ENCODE measurements around the gene THBD.

THBD gene

GRCh38 chr20:23071996-23072395 is 22.5 kb upstream of the THBD start:
- DNase-seq (ENCODE audit: low read depth, low spot score), result no peak
- no peaks in the 10 kb centered on the region for H3K36me3 ChIP-seq (ENCODE audit: insufficient read depth, low read length)
- no peak overlapping the region for H3K4me3 ChIP-seq
- no peak for TF ChIP-seq EZH2 (IDR thresholded peaks at IDR 0.05)
- TF ChIP-seq POLR2AphosphoS5 (IDR thresholded peaks at IDR 0.05; ENCODE audit: borderline replicate concordance, low read depth, low read length), result no peak
- TF ChIP-seq FOXP2 (optimal IDR thresholded peaks at IDR 0.05; ENCODE audit: control extremely low read depth, extremely low read length, insufficient read depth), result no peak
- H3K9ac ChIP-seq (ENCODE audit: insufficient read length), result no peak overlapping the region
- no peak overlapping the region for H3K27ac ChIP-seq
- no peaks in the 10 kb centered on the region for H3K9me3 ChIP-seq (ENCODE audit: low read depth, low read length)

- Histone ChIP-seq H3K4me3 (no peak overlapping the region), H3K36me3 (ENCODE audit: insufficient read depth, low read length) (no peaks in the 10 kb centered on the region), H3K9ac (ENCODE audit: insufficient read length) (no peak overlapping the region), H3K9me3 (ENCODE audit: low read depth, low read length) (no peaks in the 10 kb centered on the region), H3K27ac (no peak overlapping the region)
- DNase-seq (ENCODE audit: low read depth, low spot score), result no peak
- TF ChIP-seq POLR2AphosphoS5 (IDR thresholded peaks at IDR 0.05; ENCODE audit: borderline replicate concordance, low read depth, low read length) (no peak), FOXP2 (optimal IDR thresholded peaks at IDR 0.05; ENCODE audit: control extremely low read depth, extremely low read length, insufficient read depth) (no peak), EZH2 (IDR thresholded peaks at IDR 0.05) (no peak)
These were observed 21.9 kb upstream of the THBD start for GRCh38 chr20:23071398-23071797.

- DNase-seq (ENCODE audit: low read depth, low spot score), result no peak
- Histone ChIP-seq H3K4me3 (no peak overlapping the region), H3K36me3 (ENCODE audit: insufficient read depth, low read length) (no peaks in the 10 kb centered on the region), H3K9ac (ENCODE audit: insufficient read length) (no peak overlapping the region), H3K27ac (no peak overlapping the region), H3K9me3 (ENCODE audit: low read depth, low read length) (no peaks in the 10 kb centered on the region)
- TF ChIP-seq EZH2 (IDR thresholded peaks at IDR 0.05) (no peak), FOXP2 (optimal IDR thresholded peaks at IDR 0.05; ENCODE audit: control extremely low read depth, extremely low read length, insufficient read depth) (no peak), POLR2AphosphoS5 (IDR thresholded peaks at IDR 0.05; ENCODE audit: borderline replicate concordance, low read depth, low read length) (no peak)
These were observed 19.6 kb upstream of the THBD start for GRCh38 chr20:23069108-23069507.

GRCh38 chr20:23068283-23068682 is 18.8 kb upstream of the THBD start:
- Histone ChIP-seq H3K27ac (no peak overlapping the region), H3K36me3 (ENCODE audit: insufficient read depth, low read length) (no peaks in the 10 kb centered on the region), H3K9ac (ENCODE audit: insufficient read length) (no peak overlapping the region), H3K9me3 (ENCODE audit: low read depth, low read length) (no peaks in the 10 kb centered on the region), H3K4me3 (no peak overlapping the region)
- no peak for TF ChIP-seq EZH2 (IDR thresholded peaks at IDR 0.05)
- no peak for TF ChIP-seq FOXP2 (optimal IDR thresholded peaks at IDR 0.05; ENCODE audit: control extremely low read depth, extremely low read length, insufficient read depth)
- TF ChIP-seq POLR2AphosphoS5 (IDR thresholded peaks at IDR 0.05; ENCODE audit: borderline replicate concordance, low read depth, low read length), result no peak
- DNase-seq (ENCODE audit: low read depth, low spot score), result no peak

- TF ChIP-seq POLR2AphosphoS5 (IDR thresholded peaks at IDR 0.05; ENCODE audit: borderline replicate concordance, low read depth, low read length), result no peak
- no peak for TF ChIP-seq EZH2 (IDR thresholded peaks at IDR 0.05)
- TF ChIP-seq FOXP2 (optimal IDR thresholded peaks at IDR 0.05; ENCODE audit: control extremely low read depth, extremely low read length, insufficient read depth), result no peak
- H3K27ac ChIP-seq, result no peak overlapping the region
- H3K9me3 ChIP-seq (ENCODE audit: low read depth, low read length), result no peaks in the 10 kb centered on the region
- H3K4me3 ChIP-seq, result no peak overlapping the region
- no peak overlapping the region for H3K9ac ChIP-seq (ENCODE audit: insufficient read length)
- DNase-seq (ENCODE audit: low read depth, low spot score), result no peak
- H3K36me3 ChIP-seq (ENCODE audit: insufficient read depth, low read length), result no peaks in the 10 kb centered on the region
These were observed 17.3 kb upstream of the THBD start for GRCh38 chr20:23066772-23067171.

- no peak for DNase-seq (ENCODE audit: low read depth, low spot score)
- H3K36me3 ChIP-seq (ENCODE audit: insufficient read depth, low read length), result no peaks in the 10 kb centered on the region
- no peaks in the 10 kb centered on the region for H3K9me3 ChIP-seq (ENCODE audit: low read depth, low read length)
- no peak overlapping the region for H3K27ac ChIP-seq
- H3K4me3 ChIP-seq, result no peak overlapping the region
- H3K9ac ChIP-seq (ENCODE audit: insufficient read length), result no peak overlapping the region
- no peak for TF ChIP-seq EZH2 (IDR thresholded peaks at IDR 0.05)
- TF ChIP-seq POLR2AphosphoS5 (IDR thresholded peaks at IDR 0.05; ENCODE audit: borderline replicate concordance, low read depth, low read length), result no peak
- no peak for TF ChIP-seq FOXP2 (optimal IDR thresholded peaks at IDR 0.05; ENCODE audit: control extremely low read depth, extremely low read length, insufficient read depth)
These were observed 16.1 kb upstream of the THBD start for GRCh38 chr20:23065266-23066201.

GRCh38 chr20:23063581-23063980 is 14.1 kb upstream of the THBD start:
- no peaks in the 10 kb centered on the region for H3K36me3 ChIP-seq (ENCODE audit: insufficient read depth, low read length)
- no peak overlapping the region for H3K9ac ChIP-seq (ENCODE audit: insufficient read length)
- TF ChIP-seq FOXP2 (optimal IDR thresholded peaks at IDR 0.05; ENCODE audit: control extremely low read depth, extremely low read length, insufficient read depth) (no peak), POLR2AphosphoS5 (IDR thresholded peaks at IDR 0.05; ENCODE audit: borderline replicate concordance, low read depth, low read length) (no peak), EZH2 (IDR thresholded peaks at IDR 0.05) (no peak)
- H3K27ac ChIP-seq, result no peak overlapping the region
- no peak overlapping the region for H3K4me3 ChIP-seq
- no peaks in the 10 kb centered on the region for H3K9me3 ChIP-seq (ENCODE audit: low read depth, low read length)
- DNase-seq (ENCODE audit: low read depth, low spot score), result no peak

GRCh38 chr20:23063168-23063567 is 13.7 kb upstream of the THBD start:
- Histone ChIP-seq H3K4me3 (no peak overlapping the region), H3K9me3 (ENCODE audit: low read depth, low read length) (no peaks in the 10 kb centered on the region), H3K9ac (ENCODE audit: insufficient read length) (no peak overlapping the region), H3K36me3 (ENCODE audit: insufficient read depth, low read length) (no peaks in the 10 kb centered on the region), H3K27ac (no peak overlapping the region)
- TF ChIP-seq FOXP2 (optimal IDR thresholded peaks at IDR 0.05; ENCODE audit: control extremely low read depth, extremely low read length, insufficient read depth), result no peak
- TF ChIP-seq EZH2 (IDR thresholded peaks at IDR 0.05), result no peak
- no peak for TF ChIP-seq POLR2AphosphoS5 (IDR thresholded peaks at IDR 0.05; ENCODE audit: borderline replicate concordance, low read depth, low read length)
- no peak for DNase-seq (ENCODE audit: low read depth, low spot score)
